ENCODE measurements around the gene MPC1L.

MPC1L gene

DNA sequence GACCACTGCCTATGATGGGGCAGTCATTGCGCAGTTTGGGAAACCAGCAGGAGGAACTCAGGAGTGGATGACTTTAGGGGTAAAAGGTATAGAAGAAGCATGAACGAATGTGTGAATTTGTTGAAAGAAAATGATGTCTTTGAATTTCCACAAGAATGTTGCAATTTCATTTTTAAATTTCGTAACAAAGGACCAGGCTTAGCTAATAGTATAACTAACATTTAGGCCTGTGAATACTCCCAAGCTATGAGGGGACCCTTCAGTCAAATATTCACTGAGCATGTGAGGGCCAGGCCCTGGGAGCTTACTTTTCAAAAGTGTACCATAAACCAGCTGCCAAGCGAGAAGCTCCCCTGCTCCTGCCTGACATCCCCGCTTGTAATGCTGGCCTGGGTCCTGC lies 5.3 kb downstream of the MPC1L start:
- DNase-seq (ENCODE audit: low read depth) = no peak

DNA sequence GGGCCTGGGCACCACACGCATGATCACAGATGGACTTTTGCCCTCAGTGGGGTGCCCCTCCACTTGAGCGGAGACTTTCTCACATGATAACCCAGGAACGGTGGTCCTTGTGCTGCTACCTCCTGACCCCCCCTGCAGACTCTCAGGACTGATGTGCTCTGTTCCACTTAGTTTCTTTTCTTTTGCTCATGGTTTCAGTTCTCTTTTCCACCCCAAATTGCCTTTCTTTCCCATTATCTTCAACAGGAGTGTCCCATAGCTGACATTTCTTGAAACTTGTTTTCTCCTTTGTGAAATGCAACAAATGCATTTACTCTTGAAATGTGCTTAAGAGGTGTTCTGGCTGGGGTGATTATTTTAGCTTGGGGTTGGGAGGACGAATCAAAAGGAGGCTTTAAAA lies 9.0 kb downstream of the MPC1L start:
- no peak for DNase-seq (ENCODE audit: low read depth)

DNA sequence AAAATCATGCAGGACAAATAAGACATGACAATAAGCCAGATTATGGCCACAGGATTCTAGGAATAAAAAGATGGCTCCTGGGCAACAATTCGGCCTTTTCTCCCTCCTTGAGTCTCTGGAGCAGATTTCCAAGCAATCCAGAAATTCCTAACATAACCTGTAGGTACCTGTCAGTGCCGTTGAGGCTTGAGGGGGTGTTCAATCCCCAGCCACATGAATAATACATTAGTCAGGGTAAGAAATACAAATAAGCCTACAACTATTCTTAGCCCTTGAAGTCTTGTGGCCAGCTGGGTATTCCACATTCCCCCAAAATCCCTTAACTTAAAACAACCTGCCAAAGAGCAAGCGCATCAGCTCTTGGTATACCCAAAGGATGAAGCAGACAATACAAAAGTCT lies 14.5 kb downstream of the MPC1L start:
- DNase-seq (ENCODE audit: low read depth) = no peak

DNA sequence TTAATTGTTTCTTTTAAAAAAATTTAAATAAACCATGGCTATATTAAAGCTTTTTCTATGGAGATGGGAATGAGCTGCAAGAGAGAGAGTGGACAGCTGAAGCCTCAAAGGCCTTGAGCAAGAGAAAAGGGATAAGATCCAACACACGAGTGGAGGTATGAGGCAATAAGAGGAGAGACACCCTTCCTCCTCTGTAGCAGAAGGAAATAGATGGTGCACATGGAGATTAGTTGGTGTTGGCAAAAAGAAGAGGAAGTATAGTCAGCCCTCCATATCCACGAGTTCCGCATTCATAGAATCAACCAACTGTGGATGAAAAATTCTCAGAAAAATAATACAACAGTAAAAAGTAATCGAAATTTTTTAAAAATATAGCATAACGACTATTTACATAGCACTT lies 20.9 kb downstream of the MPC1L start:
- DNase-seq (ENCODE audit: low read depth) = no peak

DNA sequence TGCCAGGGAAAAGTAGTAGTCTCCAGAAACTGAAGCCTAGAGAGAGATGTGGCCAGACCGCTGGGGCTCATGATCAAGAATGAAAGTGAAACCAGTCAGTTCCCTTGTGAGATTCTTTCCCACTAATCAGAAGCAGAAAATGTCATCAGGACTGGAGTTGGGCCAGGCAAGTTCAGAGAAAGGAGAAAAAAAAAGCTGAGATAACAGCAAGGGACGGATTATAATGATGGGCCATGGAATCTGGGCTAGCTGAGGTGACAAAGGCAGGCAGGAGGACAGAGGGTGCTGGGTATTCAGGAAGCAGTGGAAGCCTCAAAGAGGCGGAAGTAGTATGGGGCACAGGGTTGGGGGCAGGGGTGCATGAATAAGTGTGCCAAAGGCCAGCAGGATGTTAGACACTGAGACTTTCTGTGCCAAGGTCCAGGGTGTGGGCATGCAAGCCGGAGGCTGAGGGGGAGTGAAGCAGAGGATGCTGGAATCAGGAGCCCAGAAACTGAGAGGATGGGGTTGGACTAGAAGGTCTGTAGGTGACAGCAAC lies 21.7 kb downstream of the MPC1L start:
- peak; percentile 52 for DNase-seq (ENCODE audit: low read depth)

DNA sequence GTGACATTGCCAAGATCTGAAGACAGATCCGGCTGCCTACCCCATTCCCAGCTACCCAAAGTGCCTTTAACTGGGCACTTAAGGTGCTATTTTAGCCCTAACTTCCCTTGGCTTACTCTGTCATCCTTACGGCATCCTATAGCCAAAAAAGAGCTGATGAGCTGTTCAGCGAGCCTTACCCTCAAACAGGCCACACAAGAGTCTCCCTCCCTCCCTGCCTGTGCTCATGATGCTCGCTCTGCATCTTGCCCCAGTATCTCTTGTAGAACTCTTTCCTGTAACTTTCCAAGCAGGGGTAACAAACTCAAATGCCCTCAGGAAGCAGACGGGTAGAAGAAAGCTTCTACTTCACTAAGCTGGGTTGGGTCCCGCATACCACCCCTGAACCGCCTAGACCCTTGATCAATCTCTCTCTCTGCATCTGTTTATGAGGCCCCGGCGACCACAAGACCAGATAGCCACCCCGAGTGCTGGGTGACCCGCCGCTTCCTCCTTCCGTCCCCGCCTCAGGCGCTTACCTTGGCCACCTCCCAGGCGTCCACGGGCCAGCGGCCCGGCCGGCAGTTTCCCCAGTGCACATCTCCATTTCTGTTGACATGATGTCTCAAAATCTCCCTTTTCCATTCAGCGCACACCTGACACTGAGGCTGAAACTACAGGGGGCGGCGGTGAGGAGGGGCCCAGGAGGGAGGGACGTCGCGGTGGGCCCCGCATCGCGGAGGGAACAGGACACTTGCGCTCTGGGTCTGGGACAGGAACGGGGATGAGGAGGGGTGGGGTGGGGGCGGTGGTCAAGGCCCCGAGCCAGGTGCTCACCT lies 23.5 kb downstream of the MPC1L start:
- DNase-seq (ENCODE audit: low read depth) = no peak

DNA sequence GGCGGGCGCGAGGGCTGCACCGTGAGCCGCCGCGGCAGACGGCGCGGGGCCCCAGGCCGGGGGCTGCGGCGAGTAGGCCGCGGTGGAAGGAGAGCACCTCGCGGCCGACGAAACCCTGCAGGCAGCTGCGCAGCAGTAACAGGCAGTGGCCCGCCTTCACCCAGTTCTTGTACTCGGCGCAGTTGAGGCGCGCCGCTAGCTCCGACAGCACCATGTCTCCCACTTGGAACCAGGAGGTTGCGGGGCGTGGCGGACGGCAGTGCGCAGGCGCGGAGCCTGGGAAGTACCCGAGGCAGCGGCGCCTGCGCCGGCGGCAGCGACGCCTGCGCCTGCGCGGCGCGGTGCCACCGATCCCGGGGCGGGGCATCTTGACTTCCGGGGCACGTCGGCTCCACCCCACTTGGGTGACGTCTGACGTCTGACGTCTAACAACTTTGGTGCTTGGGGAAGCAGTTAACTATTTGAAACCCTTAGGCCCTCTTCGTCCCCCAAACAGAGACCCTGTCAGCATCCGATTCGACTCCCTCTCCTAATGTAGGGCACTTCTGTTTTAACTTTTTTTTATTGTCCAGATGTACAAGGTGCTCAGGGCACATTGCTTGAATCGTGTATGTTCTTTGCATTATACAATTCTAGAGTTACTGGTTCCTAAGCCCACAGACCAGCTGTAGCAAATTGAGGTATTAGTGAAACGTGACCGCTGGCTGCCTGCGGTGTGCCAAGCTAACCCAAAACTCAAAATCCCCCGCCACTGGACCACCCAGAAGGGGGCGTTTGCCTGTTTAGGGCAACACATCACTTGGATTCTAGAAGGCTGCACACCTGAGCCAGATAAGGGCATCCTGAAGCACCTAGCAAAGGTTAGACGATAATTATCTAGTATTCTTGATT lies 24.3 kb downstream of the MPC1L start, which contains the start of gene CXorf38:
TSS of gene CXorf38 (minus strand) at position 255 of the 891 bp plus-strand sequence. CDS start at position 214, 41 bp downstream.
- DNase-seq (ENCODE audit: low read depth) = peak; percentile 45

DNA sequence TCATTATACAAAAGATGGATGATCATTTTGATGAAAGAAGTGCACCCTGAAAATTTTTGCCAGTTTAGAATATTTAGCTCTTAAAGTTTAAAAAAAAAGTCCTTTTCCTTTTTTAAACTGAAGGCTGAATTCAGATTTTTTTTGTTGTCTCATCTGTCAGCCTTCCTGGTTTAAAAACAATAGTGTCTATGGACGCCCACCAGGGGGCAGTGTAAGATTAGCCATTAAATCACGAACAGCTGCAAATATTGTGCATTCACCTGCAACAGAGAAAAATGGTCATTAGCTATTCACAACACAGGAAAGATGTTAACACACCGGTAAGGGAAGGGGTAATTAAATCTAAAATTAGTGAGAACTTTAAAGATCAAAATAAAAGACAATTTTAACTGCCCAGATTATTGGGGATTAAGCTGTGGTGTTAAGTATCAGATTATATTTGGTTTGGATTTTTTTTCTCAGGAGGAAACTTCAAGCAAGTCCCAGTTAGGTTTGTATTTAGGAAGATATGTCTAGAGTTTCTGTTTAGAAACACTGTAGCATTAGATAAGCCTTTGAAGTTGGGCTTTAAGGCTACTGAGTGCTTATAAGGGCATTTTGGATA lies 28.5 kb downstream of the MPC1L start:
- DNase-seq (ENCODE audit: low read depth) = no peak

DNA sequence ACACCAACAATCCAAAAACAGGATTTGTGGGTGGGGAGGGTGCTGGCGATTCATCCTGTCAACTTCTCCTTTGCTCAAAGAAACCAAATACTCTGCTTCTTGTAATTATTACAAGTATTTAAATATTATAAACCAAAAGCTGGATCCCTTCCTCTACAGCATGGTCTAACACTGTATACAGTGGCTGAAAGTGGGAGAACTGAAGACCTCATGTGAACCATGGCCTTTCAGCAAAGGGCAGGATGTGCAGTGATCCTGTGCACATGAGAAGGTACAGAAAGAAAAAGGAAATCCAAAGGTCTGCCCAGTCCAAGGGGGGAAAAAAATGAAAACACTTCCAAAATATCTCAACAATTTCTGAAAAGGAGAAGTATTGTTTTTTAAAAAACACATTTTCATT lies 29.4 kb downstream of the MPC1L start:
- DNase-seq (ENCODE audit: low read depth) = no peak

DNA sequence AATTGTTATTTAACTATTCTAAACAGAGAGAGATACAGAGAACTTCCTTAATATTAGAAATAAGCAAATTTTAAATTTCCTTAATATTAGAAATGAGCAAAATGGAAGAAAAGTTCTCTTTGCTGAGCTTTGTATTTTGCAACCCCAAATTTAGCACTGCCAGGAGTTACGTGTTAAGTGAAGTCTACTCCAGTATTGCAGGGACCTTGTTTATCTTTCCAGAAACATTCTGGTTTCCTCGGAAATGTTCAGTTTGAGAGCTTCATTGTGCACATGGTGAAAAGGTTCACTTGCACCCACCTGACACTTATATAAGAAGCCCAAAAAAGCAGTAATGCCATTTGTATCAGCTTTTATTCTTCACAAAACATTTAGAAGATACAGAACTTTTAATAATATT lies 30.3 kb downstream of the MPC1L start:
- no peak for DNase-seq (ENCODE audit: low read depth)

DNA sequence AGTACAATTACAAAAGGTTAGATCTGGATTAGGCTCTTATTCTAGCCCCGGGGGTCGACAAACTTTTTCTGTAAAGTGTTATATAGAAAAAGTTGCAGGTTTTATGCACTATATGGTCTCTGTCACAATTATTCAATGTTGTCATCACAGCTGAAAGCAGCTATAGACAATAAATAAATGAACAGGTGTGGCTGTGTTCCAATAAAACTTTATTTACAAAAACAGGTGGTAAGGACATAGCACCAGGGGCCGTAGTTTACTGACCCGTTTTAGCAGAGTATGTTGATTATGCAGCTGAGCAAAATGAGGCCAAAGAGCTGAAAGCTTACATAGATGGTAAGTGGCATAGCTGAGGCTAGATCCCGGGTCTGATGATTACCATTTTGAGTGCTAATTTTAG lies 37.2 kb downstream of the MPC1L start:
- DNase-seq (ENCODE audit: low read depth) = no peak

DNA sequence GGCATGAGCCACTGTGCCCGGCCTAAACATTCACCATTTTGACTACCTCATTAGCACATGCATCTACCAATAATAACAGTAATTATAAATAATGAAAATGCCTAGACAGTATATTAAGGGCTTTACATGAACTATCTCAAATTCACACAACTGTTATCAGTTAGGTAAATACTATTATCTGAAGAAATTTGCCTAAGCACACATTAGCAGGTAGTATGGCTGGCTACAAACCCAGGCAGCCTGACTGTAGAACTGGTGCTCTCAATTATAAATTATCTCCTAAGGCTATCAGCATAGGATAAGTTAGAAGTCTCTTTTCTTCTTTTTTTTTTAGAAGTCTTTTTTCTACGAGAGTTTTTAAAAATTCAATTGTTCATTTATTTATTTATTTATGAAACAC lies 38.3 kb downstream of the MPC1L start:
- no peak for DNase-seq (ENCODE audit: low read depth)

DNA sequence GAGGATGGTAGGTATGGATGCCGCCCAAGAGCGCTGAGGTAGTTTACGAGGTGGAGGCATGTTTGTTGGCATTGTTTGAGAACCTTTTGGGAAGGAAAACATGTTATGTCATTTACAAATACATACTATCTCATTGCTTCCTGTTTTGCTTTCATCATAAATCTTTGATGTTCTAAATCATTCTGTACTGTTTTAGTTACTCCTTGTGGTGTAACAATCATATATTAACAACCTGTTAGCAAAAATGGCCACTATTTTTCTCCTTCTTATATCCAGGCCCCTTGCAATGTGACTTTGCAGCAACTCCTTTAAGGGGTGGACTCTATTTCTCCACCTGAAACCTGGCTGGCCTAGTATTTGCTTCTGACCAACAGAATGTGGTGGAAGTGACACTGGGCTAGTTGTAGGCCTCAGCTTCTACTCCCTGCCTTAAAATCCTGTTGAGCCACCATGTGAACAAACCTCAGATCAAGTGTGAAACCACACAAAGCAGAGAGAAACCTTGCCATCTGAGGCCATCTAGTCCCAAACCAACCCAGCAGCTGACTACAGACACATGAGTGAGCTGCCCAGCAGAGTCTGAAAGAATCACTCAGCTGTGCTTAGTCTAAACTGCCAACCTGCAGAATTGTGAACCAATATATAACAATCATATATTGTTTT lies 40.0 kb downstream of the MPC1L start:
- no peak for DNase-seq (ENCODE audit: low read depth)

DNA sequence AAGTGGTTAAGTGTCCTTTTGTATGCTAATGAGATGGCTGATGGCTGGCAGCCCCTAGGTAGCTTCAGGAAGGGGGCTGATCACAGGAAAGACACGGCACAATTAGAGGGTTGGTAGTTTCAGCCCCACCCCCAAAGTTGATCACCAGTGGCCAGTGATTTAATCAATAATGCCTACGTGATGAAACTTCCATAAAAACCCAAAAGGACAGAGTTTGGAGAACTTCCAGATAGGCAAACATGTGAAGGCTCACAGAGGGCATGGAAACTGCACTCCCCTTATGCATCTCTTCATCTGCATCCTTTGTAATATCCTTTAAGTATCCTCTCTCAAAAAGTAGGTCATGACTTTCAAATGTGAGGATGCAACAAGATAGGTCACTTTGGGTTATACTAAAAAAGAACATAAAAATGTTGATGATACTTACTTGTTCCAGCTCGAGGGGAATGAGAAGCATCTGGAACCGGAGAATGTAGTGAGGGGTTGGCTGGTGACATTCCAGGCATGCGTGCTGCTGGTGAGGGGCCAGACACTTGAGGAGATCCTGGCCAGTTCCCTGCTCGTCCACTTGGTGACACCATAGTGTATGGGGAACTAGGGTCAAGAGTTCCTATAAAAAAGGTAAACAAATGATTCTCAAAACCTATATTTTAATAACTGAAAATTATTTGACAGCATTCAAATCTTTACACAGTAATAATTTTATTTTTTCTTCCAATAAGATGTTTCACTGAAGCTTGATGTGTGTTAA lies 40.8 kb downstream of the MPC1L start:
- DNase-seq (ENCODE audit: low read depth) = no peak

DNA sequence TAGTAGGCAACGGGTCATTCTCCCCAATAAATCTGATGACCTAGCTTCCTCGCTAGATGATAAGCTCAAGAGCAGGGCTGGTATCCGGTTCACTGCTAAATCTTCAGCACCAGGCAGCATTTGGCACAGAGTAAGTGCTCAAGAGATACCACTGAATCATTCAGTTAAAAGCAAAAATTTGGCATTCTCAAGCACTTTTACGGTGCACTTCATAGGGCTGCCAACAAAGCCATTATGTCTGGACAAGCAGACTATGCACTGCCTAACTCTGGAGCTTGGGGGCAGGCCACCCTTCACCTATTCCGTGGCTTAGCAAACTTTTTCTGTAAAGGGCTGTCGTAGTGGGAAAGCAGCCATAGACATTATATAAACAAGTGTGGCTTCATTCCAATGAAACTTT lies 47.9 kb downstream of the MPC1L start:
- no peak for DNase-seq (ENCODE audit: low read depth)
